SHP77 treated with DMSO at 0.1 percent for 48 hours (cell line): Measurements from ENCODE around the gene CPN1.
"Not testable (repeated sequence)": the region's sequence is repeated elsewhere in the genome, so short reads cannot be mapped to it uniquely, and the experiment has no call there.

ENCODE experiments used
- DNase-seq: peaks from one replicate; lab custom pipeline; 2025; lab: John Stamatoyannopoulos, UW

Gene CPN1

DNA sequence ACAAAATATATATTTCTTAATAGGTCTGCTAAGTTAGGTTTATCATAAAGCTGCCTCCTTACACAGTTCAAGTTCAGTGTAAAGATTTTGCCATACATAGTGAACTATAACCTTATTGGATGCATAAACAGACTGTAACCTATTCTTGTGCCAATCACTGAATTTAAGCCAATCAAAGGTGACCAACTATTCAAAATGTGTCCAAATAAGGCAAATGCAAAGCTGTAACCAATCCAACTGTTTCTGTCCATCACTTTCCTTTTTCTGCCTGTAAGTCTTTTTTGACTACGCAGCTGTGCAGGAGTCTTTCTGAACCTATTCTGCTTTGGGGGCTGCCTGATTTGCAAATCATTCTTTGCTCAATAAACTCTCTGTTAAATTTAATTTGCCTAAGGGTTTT lies 60.3 kb downstream of the CPN1 start:
- no peak for DNase-seq

DNA sequence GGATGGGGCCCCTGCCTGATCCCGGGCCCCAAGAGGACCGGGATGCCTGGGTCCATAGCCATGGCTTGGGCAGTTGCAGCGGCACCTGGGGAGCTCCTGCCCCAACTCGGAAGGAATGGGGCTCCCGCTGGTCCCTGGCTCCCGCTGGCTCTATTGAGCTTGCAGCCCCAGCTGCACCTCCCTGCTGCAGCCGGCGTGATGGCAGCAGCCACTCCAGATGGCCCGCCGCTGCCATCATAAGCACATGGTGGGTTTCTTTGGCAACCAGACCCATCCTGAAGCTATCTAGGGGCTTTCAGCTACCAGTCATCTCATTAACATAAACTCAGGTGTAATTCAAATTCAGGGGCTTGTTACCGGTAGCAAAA lies 60.8 kb downstream of the CPN1 start:
- peak; percentile 64 for DNase-seq

DNA sequence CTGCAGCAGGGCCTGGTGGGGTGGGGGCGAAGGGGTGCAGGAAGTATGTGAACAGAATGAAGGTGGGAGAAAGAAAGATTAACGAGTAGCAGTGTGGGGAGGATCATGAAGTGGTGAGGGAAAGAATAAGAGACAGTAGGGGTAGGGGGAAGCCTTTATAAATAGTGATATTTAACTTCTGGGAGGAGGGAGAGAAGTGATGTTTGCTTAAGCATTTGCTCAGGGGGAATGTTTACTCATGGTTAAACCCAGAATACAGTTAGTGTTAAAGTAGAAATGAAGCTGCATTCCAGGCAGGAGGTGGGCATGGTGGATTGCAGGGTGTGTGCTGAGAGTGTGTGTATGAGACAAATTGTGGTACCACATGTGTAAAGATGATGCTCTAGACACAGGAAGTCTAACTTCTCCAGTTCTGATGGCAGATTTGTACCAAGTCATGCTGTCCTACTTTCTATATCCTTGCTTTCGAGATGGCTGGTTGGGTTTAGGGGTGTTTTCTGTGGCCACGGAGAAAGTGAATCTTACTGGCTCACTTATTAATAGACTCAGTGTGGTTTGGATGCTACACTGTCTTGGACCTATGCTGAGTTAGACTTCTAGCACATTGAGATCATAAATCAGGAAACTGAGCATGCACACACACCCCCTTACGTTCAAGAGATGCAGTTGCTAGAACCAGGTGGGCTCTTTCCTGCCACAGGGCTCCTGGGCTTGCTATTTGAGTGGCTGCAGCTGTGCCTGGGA lies 61.4 kb downstream of the CPN1 start:
- peak; percentile 79 for DNase-seq

DNA sequence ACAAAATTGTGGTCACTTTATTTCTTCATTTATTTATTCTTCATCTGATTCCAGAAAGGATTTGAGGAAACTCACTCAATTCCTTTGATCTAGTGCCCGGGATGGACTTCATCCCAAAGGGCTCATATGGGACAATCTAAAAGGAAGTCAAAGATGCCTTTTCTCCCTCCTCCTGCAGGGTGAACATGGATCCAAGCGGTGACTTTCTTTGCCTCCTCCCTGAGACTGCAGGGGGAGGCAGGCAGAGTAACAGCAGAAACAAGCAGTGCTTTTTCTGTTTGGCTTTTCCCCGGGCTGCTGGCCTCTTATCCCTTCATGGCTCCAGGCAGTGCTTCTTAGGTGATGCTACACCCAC lies 61.9 kb downstream of the CPN1 start:
- DNase-seq, result no peak

DNA sequence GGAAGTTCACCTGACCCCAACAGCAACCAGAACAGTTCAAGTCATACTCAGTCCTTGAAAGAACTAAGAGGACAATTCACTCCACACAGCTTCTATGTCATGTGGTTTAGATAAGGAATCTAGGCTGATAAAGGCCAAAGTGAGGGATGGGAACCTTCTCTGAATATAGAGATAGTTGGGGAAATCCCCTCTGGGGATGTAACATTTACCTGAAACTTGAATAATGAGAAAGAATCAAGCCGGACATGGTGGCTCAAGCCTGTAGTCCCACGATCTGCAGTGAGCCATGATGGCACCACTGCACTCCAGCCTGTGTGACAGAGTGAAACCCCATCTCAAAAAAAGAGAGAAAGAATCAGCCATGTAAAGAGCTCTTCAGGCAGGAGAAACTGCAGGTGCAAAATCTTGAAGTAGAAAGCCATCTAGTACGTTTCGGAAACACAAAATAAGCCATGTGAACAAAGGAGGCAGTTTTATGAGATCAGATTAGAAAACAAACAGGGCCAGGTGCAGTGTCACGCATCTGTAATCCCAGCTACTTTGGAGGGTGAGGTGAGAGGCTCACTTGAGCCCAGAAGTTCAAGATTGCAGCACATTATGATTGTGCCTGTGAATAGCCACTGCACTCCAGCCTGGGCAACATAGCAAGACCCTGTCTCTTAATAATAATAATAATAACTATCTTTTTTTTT lies 67.5 kb downstream of the CPN1 start:
- DNase-seq, result peak; percentile 73

DNA sequence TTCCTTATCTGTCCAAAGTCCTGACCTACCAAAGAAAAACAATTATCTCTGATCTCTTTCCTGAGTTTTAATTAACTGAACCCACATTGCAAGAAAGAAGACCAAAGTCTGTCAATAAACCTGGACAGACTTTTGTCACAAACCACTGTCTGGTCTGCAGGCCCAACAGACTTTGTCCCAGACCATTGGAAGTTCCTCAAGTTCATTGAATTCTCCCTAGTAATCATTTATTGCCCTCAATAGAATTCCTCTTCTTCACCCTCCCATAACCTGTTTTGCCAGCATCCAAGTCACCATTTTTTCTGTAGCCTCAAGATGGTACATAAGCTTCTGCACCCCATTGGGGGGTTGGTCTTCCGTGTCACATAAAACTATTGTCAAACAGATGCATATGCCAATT lies 68.0 kb downstream of the CPN1 start:
- DNase-seq, result no peak

DNA sequence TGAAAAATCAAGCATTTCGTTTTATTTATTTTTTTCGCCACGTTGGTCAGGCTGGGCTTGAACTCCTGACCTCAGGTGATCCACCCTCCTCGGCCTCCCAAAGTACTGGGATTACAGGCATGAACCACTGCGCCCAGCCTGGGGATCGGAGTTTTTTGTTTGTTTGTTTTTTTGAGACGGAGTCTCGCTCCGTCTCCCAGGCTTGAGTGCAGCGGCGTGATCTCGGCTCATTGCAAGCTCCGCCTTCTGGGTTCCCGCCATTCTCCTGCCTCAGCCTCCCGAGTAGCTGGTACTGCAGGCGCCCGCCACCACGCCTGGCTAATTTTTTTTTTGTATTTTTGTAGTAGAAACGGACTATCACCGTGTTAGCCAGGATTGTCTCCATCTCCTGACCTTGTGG lies 69.8 kb downstream of the CPN1 start:
- DNase-seq, result not testable (repeated sequence)

DNA sequence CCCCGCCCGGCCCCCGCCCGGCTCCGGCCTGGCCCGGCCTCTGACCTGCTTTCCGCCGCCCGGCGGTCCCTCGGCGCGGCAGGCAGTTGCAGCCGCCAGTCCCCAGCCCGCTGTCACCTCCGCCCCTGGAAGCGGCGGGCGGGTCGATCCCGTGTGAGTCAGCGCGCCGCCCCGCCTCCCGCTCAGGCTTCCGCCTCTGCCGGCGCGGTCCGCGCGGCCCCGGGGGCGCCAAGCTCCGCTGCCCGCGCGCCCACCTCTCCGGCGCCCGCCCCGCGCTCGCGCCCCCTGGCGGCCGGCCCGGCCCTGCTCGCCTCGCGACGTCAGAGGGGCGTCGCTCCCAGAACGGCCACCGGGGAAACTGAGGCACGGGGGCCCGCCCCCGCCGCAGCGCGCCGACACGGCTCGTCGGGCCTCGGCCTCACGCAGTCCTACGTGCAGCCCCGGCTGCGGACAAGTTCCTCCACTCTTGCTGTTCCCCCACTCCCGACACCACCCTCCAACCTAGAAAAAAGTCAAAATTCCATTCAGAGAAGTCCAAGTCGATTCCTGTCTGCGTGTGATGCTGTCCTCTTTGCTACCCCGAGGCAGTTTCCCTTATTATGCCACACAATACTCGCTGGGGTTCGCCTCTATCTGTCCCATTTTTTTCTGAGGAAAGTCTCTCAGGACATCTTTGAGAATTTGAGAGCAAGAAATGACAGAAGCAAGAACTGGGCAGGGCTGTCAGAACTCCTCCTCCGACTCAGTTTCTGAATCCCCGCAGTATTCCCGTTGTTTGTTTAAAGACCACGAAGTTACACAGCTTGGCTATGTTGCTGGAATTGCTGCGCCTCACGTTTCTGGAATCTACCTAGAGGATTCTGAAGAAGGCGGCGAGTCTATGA lies 71.6 kb downstream of the CPN1 start, which contains the start of gene DNMBP:
Gene DNMBP, minus strand, starts transcription at position 155 of the 884 bp plus-strand sequence. CDS start 37,823 bp downstream, outside the sequence.
- peak; percentile 54 for DNase-seq

DNA sequence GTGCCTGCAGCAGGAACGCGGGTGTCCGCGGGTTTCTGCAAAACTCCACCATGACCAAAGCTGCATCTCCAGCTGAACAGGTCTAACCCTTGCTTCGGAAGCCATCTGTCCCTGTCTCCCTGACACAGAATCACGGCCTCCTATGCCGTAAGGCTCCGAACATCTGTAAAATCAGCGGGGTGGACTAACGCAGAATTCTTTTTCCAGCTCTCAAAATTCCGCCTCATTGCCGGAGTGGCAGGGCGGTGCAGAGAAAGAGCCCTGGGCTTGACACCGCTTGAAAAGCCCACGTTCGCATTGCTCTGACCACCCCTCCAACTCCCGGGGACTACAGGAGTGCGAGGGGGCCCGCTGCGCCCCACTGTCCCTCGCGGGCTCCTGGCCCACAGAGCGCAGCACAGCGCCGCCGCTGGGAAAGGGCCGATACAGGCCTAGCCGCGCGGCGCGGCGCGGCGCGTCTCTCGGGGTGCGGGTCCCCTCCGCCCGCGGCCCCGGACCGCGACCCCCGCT lies 72.3 kb downstream of the CPN1 start:
- DNase-seq, result no peak

DNA sequence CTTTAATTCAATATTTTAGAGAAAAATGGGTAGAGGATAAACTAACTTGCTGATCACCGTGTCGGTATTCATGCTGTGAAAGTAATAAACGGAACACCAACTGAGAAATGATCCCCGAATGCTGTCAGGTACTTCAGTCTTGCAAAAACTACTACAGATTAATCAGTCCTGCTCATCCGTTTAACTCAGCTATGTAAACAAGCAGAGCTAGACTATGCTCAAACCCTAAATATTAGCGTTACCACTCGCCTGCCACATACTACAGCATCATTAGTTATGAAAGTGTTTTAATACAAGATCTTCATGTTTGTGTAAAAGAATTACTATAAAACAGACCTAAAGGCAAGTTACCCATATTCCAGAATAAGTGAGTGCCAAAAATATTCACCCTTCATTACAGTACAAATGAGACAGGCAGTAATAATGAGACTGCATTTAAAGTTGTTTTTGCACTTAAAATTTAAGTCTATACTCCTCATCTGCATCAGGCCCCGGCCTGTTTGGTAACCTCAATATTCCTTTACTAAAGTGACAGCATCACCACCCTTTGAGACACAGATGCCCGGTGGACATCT lies 72.9 kb downstream of the CPN1 start:
- no peak for DNase-seq

DNA sequence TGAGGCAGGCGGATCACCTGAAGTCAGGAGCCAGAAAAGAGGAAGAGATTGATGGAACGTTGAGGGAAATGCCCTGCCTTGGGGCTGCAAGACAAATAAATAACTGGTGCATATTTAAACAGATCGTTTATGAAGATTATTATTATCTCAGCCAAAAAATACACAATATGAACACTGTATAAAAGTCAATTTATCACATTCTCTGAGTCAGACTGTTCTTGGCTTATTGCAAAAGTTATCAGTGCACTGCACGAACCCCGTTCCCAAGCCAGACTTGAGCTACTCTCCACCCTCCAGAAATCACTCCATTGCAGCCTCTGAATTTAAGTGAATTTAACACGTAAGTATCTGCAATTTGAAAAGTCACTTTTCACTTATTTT lies 73.5 kb downstream of the CPN1 start:
- DNase-seq, result no peak

DNA sequence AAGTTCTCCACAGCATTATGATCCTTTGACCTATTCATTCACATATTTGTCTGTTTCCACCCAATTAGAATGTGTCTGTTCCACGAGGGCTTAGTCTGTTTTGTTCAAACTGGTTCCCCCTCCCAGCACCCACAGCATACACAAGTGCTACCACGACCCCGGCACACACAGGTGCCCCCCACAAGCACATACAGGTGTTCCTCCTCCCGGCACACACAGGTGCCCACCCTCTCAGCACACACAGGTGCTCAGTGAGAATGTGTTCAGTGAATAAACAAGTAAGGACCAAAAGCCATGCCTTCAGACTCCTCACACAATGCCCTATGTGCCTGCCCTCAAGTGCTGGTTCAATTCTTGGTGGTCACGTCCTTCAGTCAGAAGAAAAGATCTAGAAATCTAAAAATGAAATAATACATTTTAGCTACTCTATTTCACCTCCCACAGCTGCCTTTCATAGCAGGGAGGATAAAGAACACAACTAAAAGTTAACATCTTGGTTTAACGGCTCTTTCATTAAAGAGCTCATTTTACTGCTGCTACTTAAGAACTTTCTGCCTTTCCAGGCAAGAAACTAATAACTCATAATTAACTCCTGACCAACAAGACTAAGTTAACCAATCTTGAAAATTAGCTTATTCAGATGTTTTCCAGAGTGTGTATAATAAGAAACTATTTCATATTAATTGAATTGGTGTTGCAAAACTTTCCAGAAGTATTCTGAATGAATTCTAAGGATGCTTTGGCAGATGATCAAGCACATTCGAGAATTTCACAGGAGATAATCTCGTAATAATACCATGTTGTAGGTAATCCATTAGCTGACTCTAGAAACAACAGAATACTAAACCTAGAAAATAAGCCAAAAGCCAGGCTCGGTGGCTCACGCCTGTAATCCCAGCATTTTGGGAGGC lies 74.2 kb downstream of the CPN1 start:
- DNase-seq, result no peak

DNA sequence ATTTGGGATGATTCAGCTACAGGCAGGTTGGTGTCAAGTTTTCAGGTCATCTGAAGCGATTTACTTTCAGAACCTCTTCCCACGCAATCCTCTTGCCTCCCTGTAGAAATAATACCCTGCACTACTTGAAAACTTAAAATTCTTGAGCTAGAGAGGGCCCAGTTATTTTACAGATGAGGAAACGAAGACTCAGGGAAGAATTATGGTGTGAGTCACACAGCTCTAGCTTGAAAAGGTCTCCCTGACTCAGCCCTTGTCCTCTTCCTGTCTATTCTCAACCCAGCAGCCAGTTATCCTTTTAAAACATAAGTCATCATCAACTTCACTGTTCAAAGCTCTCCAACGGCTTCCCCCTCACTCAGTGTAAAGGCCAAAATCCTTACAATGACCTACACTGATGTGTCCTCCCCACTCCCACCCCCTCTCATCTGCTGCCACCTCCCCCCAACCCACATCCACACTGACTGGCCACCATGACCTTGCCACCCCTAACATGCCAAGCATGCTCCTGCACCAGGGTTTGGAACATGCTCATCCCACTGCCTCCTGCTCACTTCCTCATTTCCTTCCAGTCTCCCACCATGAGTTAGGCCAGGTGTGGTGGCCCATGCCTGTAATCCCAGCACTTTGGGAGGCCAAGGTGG lies 75.3 kb downstream of the CPN1 start:
- no peak for DNase-seq

DNA sequence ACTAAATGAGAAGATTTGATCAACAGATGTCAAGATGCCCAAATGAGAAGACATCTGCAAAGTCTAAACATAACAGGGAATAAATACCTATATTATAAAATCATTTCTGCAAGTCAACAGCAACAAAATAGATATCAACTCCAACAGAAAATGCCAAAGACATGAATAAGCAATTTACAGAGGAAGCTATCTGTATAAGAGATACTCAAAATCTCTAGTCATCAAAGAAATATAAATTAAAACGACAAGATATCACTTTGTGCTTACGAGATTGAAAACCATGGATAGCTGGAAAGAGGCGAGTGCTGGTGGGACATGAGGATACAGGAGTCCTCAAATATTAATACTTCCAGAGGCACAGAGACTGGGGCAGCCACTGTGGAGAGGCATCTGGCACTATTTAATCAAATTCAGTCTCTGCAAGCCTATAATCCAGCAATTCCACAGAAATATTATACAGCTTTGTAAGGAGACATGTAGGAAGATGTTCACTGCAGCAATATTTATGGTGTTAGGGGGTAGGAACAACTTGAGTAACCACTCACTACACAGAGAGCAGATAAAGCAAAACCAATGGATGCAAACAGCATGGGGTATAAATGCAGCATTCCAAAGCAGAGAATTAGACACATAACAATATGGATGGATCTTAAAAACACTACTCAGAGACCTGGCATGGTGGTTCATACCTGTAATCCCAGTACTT lies 76.7 kb downstream of the CPN1 start:
- no peak for DNase-seq

DNA sequence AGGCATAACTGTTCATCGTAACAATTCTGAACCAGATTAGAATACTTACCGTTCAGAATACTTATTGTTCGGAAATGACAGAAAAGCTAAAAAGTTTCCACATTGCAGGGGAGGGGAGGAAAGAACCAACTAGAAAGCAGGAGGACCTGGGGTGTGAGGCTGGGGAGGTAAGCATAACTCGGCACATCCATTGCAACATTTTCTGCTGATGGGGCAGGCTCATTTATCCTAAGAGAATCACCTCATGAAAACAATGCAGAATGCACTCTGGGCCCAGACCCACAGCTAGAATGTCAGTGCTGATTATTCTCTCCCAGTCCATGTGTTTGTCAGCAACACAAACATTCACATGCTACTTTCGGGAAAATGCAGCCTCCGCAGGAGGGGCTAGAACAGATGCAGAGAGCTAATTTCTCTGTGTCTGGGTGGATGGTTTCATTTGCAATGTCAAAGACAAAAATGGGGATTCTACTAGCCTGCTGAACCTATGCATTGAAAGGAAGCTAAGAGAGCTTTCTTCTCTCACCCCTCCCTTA lies 81.5 kb downstream of the CPN1 start:
- no peak for DNase-seq

DNA sequence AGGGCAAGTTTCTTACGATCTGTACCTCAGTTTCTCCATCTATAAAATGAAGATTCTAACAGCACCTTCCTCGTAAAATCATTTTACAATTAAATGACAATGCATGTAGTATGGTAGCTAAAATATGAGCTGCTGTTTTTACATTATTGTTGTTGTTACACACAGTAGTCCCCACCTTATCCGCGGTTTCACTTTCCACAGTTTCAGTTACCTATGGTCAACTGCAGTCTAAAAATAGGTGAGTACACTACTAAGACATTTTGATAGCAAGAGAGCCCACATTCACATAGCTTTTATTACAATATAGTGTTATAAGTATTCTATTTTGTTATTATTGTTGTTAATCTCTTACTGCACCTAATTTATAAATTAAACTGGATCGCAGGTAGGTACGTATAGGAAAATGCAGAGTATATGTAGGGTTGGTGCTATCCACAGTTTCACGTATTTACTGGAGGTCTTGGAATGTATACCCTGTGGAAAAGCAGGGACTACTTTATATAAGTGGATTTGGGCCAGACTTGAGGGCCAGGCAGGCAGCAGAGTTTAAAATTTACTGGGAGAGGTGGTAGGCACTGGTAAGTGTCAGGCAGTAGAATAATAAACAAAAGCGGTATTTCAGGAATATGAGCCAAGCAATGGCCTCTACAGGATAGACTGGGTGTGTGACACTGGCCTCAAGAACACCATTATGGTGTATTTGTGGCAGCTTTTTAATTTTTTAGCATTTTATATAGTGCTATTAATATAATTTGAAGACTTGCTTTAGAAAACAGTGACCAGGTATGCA lies 82.2 kb downstream of the CPN1 start:
- no peak for DNase-seq

DNA sequence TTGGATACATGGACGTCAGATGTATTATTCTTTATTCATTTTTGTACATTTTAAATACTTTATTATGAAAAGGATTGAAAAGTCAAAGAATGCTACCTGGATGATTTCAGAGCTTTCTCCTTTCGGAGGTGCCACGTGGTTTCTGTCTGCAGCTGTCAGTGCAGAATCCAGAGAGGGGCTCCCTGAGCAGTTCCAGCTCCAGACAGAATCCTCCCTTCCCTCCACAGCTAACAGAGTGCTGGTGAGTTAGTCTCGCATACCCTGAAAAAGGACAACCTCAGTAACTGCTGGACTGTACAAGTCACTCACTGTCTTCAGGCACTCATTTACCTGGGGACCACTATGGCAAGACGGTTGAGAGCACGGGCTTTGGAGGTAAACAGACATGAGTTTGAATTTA lies 82.8 kb downstream of the CPN1 start:
- DNase-seq, result no peak

DNA sequence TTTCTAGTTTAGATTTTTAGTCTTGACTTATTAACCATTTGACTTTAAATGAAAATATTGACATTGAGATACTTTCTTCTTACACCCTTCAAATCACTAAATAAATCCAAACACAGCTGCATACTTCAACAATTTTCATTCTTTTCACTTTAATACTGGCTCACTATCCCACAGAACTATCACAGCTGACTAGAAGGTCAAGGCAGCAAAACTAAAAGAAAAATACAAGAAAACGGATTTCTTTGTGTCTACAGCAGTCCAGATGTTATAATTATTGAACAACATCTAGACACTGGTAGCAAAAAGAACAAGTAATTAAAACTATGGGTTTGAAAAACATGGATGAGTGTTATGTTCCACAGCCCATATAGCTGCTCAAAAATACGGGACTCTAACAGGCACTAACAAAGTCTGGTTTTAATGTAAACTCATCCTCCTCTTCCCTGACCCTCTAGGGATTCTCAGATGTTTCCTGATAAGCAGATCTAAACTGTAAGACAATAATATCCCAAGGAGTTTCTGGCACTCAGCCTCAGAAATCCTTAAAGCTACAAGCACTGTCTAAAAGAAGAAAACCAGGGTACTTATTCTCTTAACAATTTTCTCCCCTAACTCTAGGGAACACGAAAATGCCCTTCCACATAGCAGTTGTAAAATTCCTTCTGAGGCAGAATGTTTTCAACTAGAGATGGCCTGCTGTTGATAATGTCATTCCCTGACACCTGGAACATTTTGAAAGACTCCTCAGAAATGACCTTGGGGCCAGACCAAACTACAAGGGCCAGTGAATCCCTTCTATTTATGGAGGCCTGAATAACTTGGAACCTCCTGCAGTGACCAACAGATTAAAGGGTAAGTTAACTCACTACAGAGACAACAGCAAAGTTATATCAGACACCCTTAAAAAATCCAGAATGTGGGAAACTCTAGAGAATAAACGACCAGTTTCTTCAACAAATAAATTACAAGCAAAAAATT lies 84.7 kb downstream of the CPN1 start:
- DNase-seq, result no peak
